ENCODE measurements around the gene RPTOR. TPM values are rescaled to one million over a fixed set of nuclear protein-coding genes. Genes with fewer than 3 reads are reported as not detected.

RPTOR gene
- polyA plus RNA-seq, 4 donors = 3.2 to 16.5 (median 10.1) TPM

DNA sequence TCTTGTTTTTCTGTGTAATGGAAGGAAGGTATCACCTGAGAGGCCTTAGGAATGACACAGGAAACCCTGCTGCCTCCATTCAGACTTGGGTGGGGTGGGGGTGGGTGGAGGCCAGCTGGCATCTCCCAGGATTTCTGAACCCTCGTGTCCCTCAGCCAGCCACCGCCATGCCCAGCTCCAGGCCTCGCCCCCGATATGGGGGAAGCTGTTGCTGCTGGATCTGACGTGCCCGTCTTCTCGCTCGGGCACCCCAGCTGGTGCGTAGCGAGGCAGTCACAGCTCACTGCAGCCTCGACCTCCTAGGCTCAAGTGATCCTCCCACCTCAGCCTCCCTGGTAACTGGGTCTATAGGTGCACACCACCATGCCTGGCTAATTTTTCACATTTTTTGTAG, 227.0 kb downstream of the RPTOR start:
- 90 to 92% (median 91%) methylated on average over 11 of the region's 11 CpGs for WGBS, 3 donors
- FAIRE-seq = no peak
- H3K4me3 ChIP-seq (ENCODE audit: low read depth in 1 of 3, low read length in 3 of 3) = no peak overlapping the region
- H3K27ac ChIP-seq (ENCODE audit: low read depth in 1 of 3, low read length in 2 of 3) = no peak overlapping the region
- H3K9me3 ChIP-seq (ENCODE audit: control insufficient read depth in 2 of 2, insufficient read depth in 1 of 2, low read depth in 1 of 2, low read length in 1 of 2) = no peaks in the 10 kb centered on the region
- H3K4me1 ChIP-seq (ENCODE audit: control insufficient read depth in 3 of 3, insufficient read depth in 2 of 3, low read depth in 1 of 3, low read length in 2 of 3) = peaks cover 0 to 3% (median 0%) of the 10 kb centered on the region in 3 donors
- H3K27me3 ChIP-seq (ENCODE audit: control insufficient read depth in 3 of 3, insufficient read depth in 3 of 3, low read length in 3 of 3) = no peaks in the 10 kb centered on the region
- H3K36me3 ChIP-seq (ENCODE audit: control insufficient read depth in 3 of 3, insufficient read depth in 2 of 3, low read depth in 1 of 3, low read length in 3 of 3) = peaks cover 0 to 50% (median 3%) of the 10 kb centered on the region in 3 donors
- DNase-seq = no peak

DNA sequence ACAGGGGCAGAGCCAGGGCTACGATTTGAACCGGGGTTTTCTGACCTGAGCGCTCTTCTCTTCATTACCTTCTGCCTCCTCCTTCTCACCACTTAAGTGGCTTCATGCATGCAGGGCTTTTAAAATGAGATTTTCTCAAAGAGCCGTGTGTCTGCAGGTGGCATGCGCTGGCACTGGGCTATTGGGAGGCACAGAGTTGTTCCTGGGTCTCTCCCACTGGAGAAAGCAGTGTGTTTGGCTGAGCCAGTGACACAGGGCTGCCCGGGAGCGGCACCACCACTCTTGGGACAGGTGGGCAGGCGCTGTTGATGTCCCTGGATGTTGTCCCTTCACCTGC, 228.2 kb downstream of the RPTOR start:
- Histone ChIP-seq H3K4me3 (ENCODE audit: low read depth in 1 of 3, low read length in 3 of 3) (no peak overlapping the region), H3K27me3 (ENCODE audit: control insufficient read depth in 3 of 3, insufficient read depth in 3 of 3, low read length in 3 of 3) (no peaks in the 10 kb centered on the region), H3K9me3 (ENCODE audit: control insufficient read depth in 2 of 2, insufficient read depth in 1 of 2, low read depth in 1 of 2, low read length in 1 of 2) (no peaks in the 10 kb centered on the region), H3K4me1 (ENCODE audit: control insufficient read depth in 3 of 3, insufficient read depth in 2 of 3, low read depth in 1 of 3, low read length in 2 of 3) (peaks cover 0 to 3% (median 0%) of the 10 kb centered on the region in 3 donors), H3K27ac (ENCODE audit: low read depth in 1 of 3, low read length in 2 of 3) (no peak overlapping the region), H3K36me3 (ENCODE audit: control insufficient read depth in 3 of 3, insufficient read depth in 2 of 3, low read depth in 1 of 3, low read length in 3 of 3) (peaks cover 0 to 48% (median 3%) of the 10 kb centered on the region in 3 donors)
- 86 to 91% (median 90%) methylated on average over 8 of the region's 8 CpGs for WGBS, 3 donors
- FAIRE-seq (no peak), DNase-seq (no peak)

DNA sequence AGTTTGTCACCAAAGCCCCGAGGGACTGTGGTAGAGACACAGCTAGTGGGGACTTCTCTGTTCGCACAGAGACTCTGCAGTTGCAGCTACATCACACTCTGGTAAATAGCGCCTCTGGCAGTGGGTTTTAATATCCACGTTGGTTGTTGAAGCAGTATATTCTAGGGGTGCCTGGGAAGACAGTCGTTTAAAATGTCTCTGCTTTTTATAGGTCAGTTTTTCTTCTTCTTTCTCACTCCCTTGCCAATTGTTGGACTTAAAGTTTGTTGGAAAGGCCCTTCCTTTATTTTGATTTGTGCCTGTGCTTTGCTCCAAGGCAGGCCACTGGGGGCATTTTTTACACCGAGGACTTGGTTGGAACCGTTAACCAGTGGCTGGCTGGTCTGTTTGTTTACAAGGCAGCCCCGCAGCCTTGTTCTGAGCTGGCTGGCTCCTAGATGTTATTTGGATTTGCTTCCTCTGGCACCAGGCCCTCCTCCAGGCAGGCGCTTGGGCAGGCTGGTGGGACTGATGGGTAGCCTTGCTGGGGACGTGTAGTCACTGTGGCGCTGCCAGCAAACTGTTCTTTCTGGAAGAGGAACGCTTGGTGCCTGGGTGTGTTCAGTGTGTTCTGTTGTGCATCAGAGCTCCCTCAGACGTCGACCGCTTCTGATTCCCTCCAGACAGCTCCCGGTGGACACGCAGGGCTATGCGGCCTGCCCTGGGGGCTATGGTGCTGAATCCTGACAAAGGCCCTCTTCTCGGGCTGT, 228.8 kb downstream of the RPTOR start:
- no peak for DNase-seq
- Histone ChIP-seq H3K4me3 (ENCODE audit: low read depth in 1 of 3, low read length in 3 of 3) (no peak overlapping the region), H3K36me3 (ENCODE audit: control insufficient read depth in 3 of 3, insufficient read depth in 2 of 3, low read depth in 1 of 3, low read length in 3 of 3) (peaks cover 0 to 50% (median 3%) of the 10 kb centered on the region in 3 donors), H3K4me1 (ENCODE audit: control insufficient read depth in 3 of 3, insufficient read depth in 2 of 3, low read depth in 1 of 3, low read length in 2 of 3) (peaks cover 0 to 3% (median 0%) of the 10 kb centered on the region in 3 donors), H3K9me3 (ENCODE audit: control insufficient read depth in 2 of 2, insufficient read depth in 1 of 2, low read depth in 1 of 2, low read length in 1 of 2) (no peaks in the 10 kb centered on the region), H3K27ac (ENCODE audit: low read depth in 1 of 3, low read length in 2 of 3) (no peak overlapping the region), H3K27me3 (ENCODE audit: control insufficient read depth in 3 of 3, insufficient read depth in 3 of 3, low read length in 3 of 3) (no peaks in the 10 kb centered on the region)
- FAIRE-seq = no peak
- 70 to 88% (median 87%) methylated on average over 19 of the region's 19 CpGs for whole genome bisulfite sequencing, 3 donors

DNA sequence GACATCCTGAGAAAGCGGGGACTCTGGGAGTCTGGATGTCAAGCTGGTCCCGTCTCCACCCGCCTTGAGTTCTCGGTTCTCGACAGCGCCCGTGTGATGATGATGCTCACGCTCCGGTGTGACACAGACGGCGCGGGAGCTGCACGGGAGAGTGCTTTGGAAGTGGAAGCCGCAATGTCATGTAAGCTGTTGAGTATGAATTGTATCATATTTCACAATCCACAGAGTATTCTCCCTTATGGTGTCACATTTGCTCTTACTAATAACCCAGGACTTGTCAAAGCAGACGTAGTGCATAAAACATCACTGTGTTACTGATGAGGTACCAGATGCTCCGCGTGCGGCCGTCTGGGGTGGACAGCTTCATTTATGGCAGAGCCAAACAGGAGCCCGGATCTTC, 229.5 kb downstream of the RPTOR start:
- H3K27me3 ChIP-seq (ENCODE audit: control insufficient read depth in 3 of 3, insufficient read depth in 3 of 3, low read length in 3 of 3) = no peaks in the 10 kb centered on the region
- H3K27ac ChIP-seq (ENCODE audit: low read depth in 1 of 3, low read length in 2 of 3) = peak overlapping the region in 1 of 3 donors; percentile 19
- no peak overlapping the region for H3K4me3 ChIP-seq (ENCODE audit: low read depth in 1 of 3, low read length in 3 of 3)
- FAIRE-seq (no peak), DNase-seq (no peak)
- 95 to 97% (median 96%) methylated on average over 20 of the region's 20 CpGs for WGBS, 3 donors
- no peaks in the 10 kb centered on the region for H3K9me3 ChIP-seq (ENCODE audit: control insufficient read depth in 2 of 2, insufficient read depth in 1 of 2, low read depth in 1 of 2, low read length in 1 of 2)
- peaks cover 0 to 3% (median 0%) of the 10 kb centered on the region in 3 donors for H3K4me1 ChIP-seq (ENCODE audit: control insufficient read depth in 3 of 3, insufficient read depth in 2 of 3, low read depth in 1 of 3, low read length in 2 of 3)
- peaks cover 0 to 55% (median 3%) of the 10 kb centered on the region in 3 donors for H3K36me3 ChIP-seq (ENCODE audit: control insufficient read depth in 3 of 3, insufficient read depth in 2 of 3, low read depth in 1 of 3, low read length in 3 of 3)

DNA sequence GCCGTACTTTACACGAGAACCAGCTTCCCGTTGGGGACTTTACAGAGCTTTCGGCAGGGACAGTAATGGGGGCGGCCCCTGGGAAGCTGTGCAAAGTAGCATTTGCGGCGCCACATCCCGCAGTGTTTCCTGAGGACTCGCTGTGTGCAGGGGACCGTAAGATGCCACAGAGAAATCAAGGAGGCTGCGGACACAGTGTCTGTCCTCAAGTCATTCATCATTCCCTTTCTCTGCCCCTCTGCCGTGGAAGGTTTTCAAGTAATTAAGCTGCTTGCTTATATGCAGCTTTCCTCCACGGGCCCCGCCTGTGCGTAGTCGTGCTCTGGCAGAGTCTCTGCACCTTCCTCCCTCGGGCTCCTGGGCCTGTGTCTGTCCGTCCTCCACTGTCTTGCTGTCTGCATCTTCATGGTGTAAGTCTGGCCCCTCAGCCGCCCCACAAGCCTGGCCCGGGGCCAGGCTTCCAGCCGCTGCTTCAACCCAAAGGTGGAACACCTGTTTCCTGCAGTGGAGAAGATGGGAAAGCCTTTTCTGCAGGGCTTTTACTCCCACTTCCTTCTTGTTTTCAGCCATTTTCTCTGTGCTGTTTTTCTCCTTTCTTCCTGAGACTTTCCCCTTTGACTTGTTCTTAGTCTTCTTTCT, 230.1 kb downstream of the RPTOR start:
- WGBS, 3 donors = 66 to 82% (median 77%) methylated on average over 21 of the region's 21 CpGs
- Histone ChIP-seq H3K4me3 (ENCODE audit: low read depth in 1 of 3, low read length in 3 of 3) (no peak overlapping the region), H3K9me3 (ENCODE audit: control insufficient read depth in 2 of 2, insufficient read depth in 1 of 2, low read depth in 1 of 2, low read length in 1 of 2) (no peaks in the 10 kb centered on the region), H3K36me3 (ENCODE audit: control insufficient read depth in 3 of 3, insufficient read depth in 2 of 3, low read depth in 1 of 3, low read length in 3 of 3) (peaks cover 0 to 56% (median 3%) of the 10 kb centered on the region in 3 donors), H3K27me3 (ENCODE audit: control insufficient read depth in 3 of 3, insufficient read depth in 3 of 3, low read length in 3 of 3) (no peaks in the 10 kb centered on the region), H3K4me1 (ENCODE audit: control insufficient read depth in 3 of 3, insufficient read depth in 2 of 3, low read depth in 1 of 3, low read length in 2 of 3) (peaks cover 0 to 3% (median 3%) of the 10 kb centered on the region in 3 donors), H3K27ac (ENCODE audit: low read depth in 1 of 3, low read length in 2 of 3) (no peak overlapping the region)
- DNase-seq (no peak), FAIRE-seq (no peak)

DNA sequence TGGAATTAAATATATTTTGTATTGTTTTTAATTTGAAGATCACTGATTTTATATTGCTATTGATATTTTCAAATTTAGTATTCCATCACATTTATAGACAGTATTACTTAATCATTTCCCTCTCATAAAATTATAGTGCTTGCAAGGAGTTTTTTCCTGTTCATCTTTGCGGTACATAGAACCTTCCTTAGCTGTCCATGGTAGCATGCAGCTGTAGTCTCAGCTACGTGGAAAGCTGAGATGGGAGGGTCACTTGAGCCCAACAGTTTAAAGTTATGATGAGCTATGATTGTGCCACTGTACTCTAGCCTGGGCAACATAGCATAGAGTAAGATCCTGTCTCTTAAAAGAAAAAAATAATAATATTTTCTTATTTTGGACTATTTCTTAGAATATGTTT, 231.2 kb downstream of the RPTOR start:
- no peaks in the 10 kb centered on the region for H3K27me3 ChIP-seq (ENCODE audit: control insufficient read depth in 3 of 3, insufficient read depth in 3 of 3, low read length in 3 of 3)
- no peak for FAIRE-seq
- no peak for DNase-seq
- WGBS, 3 donors = 92 to 97% (median 93%) methylated on average over 2 of the region's 2 CpGs
- H3K27ac ChIP-seq (ENCODE audit: low read depth in 1 of 3, low read length in 2 of 3) = no peak overlapping the region
- H3K4me1 ChIP-seq (ENCODE audit: control insufficient read depth in 3 of 3, insufficient read depth in 2 of 3, low read depth in 1 of 3, low read length in 2 of 3) = peaks cover 2 to 14% (median 5%) of the 10 kb centered on the region in 3 donors
- H3K9me3 ChIP-seq (ENCODE audit: control insufficient read depth in 2 of 2, insufficient read depth in 1 of 2, low read depth in 1 of 2, low read length in 1 of 2) = no peaks in the 10 kb centered on the region
- H3K36me3 ChIP-seq (ENCODE audit: control insufficient read depth in 3 of 3, insufficient read depth in 2 of 3, low read depth in 1 of 3, low read length in 3 of 3) = peaks cover 0 to 53% (median 3%) of the 10 kb centered on the region in 3 donors
- H3K4me3 ChIP-seq (ENCODE audit: low read depth in 1 of 3, low read length in 3 of 3) = no peak overlapping the region

DNA sequence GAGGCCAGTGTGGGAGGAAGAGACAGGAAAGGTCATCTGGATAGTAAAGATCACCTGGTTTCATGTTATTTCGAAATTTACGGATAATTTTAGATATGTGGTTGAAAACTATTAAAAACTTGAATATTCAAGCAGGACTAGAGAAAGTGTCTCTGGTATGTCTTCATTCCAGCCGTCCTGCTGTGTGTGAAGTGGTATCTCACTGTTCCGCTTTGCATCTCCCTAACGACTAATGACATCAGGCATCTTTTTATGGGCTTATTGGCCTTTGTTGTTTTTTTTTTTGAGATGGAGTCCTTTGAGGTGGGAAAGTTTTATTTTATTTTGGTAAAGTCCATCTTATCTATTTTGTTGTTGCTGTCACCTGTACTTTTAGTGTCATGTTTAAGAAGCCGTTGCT, 232.6 kb downstream of the RPTOR start:
- H3K27ac ChIP-seq (ENCODE audit: low read depth in 1 of 3, low read length in 2 of 3) = no peak overlapping the region
- H3K9me3 ChIP-seq (ENCODE audit: control insufficient read depth in 2 of 2, insufficient read depth in 1 of 2, low read depth in 1 of 2, low read length in 1 of 2) = no peaks in the 10 kb centered on the region
- 96 to 97% (median 96%) methylated on average over 6 of the region's 6 CpGs for WGBS, 3 donors
- no peak for DNase-seq
- no peaks in the 10 kb centered on the region for H3K27me3 ChIP-seq (ENCODE audit: control insufficient read depth in 3 of 3, insufficient read depth in 3 of 3, low read length in 3 of 3)
- no peak overlapping the region for H3K4me3 ChIP-seq (ENCODE audit: low read depth in 1 of 3, low read length in 3 of 3)
- H3K36me3 ChIP-seq (ENCODE audit: control insufficient read depth in 3 of 3, insufficient read depth in 2 of 3, low read depth in 1 of 3, low read length in 3 of 3) = peaks cover 0 to 56% (median 3%) of the 10 kb centered on the region in 3 donors
- FAIRE-seq = no peak
- H3K4me1 ChIP-seq (ENCODE audit: control insufficient read depth in 3 of 3, insufficient read depth in 2 of 3, low read depth in 1 of 3, low read length in 2 of 3) = peaks cover 2 to 14% (median 5%) of the 10 kb centered on the region in 3 donors

DNA sequence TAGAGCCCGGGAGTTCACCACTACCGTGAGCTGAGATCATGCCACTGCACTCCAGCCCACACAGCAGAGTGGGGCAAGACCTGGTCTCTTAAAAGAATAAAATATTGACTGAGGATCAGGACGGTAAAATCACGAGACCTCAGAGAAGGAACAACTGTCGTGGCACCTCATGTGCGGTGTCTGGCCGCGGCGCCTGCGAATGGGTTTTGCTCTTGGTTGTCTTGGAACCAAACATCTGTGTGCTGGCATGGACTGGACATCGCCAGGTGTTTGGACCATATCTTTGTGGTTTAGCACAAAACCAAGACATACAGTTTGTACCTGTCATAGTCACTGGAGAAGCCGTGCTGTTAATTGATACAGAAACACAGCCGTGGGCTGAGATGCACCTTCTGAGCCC, 234.1 kb downstream of the RPTOR start:
- FAIRE-seq (no peak), DNase-seq (no peak)
- H3K27ac ChIP-seq (ENCODE audit: low read depth in 1 of 3, low read length in 2 of 3) = no peak overlapping the region
- 94 to 97% (median 96%) methylated on average over 13 of the region's 13 CpGs for WGBS, 3 donors
- H3K4me3 ChIP-seq (ENCODE audit: low read depth in 1 of 3, low read length in 3 of 3) = no peak overlapping the region
- no peaks in the 10 kb centered on the region for H3K27me3 ChIP-seq (ENCODE audit: control insufficient read depth in 3 of 3, insufficient read depth in 3 of 3, low read length in 3 of 3)
- H3K36me3 ChIP-seq (ENCODE audit: control insufficient read depth in 3 of 3, insufficient read depth in 2 of 3, low read depth in 1 of 3, low read length in 3 of 3) = peaks cover 0 to 49% (median 3%) of the 10 kb centered on the region in 3 donors
- H3K9me3 ChIP-seq (ENCODE audit: control insufficient read depth in 2 of 2, insufficient read depth in 1 of 2, low read depth in 1 of 2, low read length in 1 of 2) = no peaks in the 10 kb centered on the region
- peaks cover 2 to 14% (median 3%) of the 10 kb centered on the region in 3 donors for H3K4me1 ChIP-seq (ENCODE audit: control insufficient read depth in 3 of 3, insufficient read depth in 2 of 3, low read depth in 1 of 3, low read length in 2 of 3)

All from small intestine (tissue), 7 donors.